Measurements from ENCODE around the gene ITSN2.
"Not testable (repeated sequence)": the region's sequence is repeated elsewhere in the genome, so short reads cannot be mapped to it uniquely, and the experiment has no call there.

Gene ITSN2

GRCh38 chr2:24360050-24360962 is at the start of gene ITSN2:
Gene ITSN2 (minus strand): TSS chr2:24360536. CDS start chr2:24328082, 32,454 bp downstream.
- peak; percentile 94 for DNase-seq

DNA sequence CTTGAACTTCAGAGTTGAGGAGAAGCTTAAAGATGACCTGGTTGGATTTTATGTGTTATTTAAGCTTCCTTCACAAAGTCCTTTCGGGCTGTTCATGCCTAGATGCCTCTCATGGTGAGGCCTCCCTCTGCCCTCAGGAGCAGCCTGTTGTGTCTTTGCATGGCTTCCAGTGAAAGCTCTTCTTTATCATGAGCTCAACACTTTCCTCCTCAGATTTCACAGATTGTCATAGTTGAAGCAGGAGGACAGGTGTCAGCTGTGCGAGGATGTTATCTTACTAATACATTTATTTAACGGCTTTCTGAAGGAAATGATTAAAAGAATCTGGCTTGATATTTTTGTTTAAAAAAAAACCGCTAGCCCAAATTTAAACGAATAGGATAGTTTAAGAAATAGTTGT is 48.8 kb upstream of the ITSN2 start:
- no peak for DNase-seq

DNA sequence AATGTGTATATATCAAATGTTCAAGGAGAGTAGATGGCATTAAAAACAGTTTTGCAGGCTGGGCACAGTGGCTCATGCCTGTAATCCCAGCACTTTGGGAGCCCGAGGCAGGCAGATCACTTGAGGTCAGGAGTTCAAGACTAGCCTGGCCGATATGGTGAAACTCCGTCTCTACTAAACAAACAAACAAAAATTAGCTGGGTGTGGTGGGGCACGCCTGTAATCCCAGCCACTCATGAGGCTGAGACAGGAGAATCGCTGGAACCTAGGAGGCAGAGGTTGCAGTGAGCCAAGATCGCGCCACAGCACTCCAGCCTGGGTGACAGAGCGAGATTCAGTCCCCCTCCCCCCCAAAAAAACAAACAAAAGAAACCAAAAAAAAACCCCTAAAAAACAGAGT is 48.4 kb upstream of the ITSN2 start:
- DNase-seq = not testable (repeated sequence)

GRCh38 chr2:24404491-24404921 is 44.2 kb upstream of the ITSN2 start:
- DNase-seq = no peak

GRCh38 chr2:24403832-24404212 is 43.5 kb upstream of the ITSN2 start:
- no peak for DNase-seq

DNA sequence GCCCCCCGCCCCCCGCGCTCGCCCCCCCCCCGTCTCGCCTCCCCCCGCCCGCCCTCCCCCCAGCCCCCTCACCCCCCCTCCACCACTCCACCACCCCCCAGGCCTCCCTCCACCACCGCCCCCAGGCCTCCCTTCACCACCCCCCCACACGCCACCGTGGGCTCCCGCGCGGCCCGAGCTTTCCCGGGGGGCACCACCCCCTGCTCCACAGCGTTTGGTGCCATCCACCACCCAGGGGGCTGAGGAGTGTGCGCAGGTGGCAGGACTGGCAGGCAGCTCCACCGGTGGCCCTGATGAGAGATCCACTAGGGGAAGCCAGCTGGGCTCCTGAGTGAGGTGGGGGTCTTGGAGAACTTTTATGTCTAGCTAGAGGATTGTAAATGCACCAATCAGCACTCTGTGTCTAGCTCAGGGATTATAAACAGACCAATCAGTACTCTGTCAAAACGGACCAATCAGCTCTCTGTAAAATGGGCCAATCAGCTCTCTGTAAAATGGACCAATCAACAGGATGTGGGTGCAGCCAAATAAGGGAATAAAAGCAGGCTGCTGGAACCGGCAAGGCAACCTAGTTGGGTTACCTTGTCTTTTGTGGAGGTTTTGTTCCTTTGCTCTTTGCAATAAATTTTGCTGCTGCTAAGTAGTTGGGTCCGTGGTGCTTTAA is 43.0 kb upstream of the ITSN2 start:
- no peak for DNase-seq

- no peak for DNase-seq
Observed at GRCh38 chr2:24402242-24403097, 42.1 kb upstream of the ITSN2 start.

GRCh38 chr2:24400207-24400907 is 40.0 kb upstream of the ITSN2 start:
- no peak for DNase-seq

DNA sequence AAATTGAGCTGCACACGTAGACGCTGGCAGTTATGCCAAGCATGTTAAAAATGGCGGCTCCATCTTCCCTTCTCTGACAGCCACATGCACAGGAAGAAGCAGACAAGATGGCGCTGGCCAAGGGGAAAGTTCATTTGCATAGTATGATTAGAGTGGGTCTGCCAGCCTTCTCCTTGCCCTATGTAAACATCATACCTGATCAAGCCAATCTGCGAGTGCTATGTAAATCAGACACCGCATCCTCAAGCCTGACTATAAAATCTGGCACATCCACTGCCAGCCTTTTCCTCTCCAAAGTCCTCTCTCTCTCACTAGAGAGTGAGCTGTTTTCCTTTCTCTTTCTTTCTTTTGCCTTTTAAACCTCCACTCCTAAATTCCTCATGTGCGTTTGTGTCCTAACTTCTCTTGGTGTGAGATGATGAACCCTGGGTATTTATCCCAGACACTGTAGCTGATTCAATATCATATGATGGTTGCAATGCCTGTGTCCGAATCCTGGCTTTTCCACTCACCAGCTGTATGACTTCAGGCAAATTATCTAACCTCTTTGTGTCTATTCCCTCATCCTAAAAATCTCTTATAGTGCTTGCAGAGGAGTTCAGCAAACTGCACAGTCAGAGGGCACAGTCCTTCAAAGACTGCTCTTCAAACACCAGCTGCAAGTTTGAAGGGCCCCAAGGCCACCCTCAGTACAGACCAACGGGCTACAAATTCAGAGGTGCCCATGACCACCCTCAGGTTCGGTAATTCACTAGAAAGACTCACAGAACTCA is 39.3 kb upstream of the ITSN2 start:
- no peak for DNase-seq

GRCh38 chr2:24394998-24395397 is 34.7 kb upstream of the ITSN2 start:
- DNase-seq = no peak

GRCh38 chr2:24392542-24393059 is 32.3 kb upstream of the ITSN2 start:
- DNase-seq = no peak

- DNase-seq = no peak
Observed at GRCh38 chr2:24385366-24385765, 25.0 kb upstream of the ITSN2 start.

GRCh38 chr2:24382363-24383073 is 22.2 kb upstream of the ITSN2 start:
- peak; percentile 82 for DNase-seq

DNA sequence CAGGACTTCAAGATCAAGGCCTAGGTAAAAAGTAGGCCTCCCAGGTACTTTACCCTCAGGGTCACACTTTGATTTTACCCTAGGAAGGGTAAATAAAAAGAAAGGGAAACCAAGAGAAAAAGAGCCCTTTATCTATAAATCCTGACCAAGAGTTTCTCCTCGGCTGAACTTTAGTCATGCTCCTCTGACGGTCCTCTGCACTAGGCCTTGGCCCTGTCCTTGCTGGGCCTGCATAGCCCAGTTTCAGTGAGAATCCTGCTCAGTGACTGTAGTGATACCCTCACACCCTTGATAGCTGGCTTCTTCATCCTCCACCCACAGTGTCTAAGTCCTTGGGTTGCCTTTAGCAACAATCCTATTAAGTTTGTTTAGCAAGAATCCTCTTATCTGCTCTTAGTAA is 20.5 kb upstream of the ITSN2 start:
- DNase-seq = no peak

DNA sequence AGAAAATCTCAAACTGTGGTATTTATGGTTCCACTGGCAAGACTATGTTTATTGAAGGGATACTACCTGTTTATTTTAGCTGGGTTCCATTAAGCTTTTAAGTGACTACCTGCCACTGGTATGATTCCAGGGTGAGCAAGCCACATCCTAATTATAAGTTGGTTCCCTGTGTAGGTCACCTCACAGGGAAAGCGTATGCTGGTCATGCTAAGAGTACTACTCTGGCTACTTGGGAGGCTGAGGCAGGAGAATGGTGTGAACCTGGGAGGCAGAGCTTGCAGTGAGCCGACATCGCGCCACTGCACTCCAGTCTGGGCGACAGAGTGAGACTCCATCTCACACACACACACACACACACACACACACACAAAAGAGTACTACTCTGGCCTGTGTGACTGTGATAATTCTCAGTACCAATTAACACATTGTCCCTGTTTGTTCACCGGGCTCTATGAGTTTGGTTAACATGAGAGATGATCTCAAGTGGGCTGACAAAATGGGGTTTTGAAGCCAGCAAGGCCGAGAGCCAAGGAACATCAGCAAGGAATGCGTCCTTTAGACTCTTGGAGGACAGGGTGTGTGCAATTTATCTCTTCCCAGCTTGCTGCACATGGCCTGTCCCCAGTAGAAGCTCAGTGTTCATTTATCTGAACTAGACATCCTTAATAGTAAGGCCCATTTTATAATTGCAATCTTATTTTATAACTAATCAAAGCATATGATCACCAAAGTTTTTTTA is 15.2 kb upstream of the ITSN2 start:
- no peak for DNase-seq

DNA sequence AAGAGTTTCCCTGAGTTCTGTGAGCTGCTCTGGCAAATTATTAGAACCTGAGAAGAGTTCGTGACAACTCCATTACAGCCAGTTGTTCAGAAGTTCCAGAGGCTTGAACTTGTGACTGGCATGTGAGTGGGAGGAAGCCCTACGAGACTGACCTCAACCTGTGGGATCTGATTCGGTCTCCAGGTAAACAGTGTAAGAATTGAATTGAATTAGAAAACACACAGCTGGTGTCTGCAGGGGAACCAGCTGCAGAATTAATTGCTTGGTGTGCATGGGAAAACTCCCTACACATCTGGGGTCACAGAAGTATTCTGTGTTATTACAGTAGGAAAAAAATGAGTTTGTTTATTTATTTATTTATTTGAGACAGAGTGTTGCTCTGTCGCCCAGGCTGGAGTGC is 14.0 kb upstream of the ITSN2 start:
- no peak for DNase-seq

DNA sequence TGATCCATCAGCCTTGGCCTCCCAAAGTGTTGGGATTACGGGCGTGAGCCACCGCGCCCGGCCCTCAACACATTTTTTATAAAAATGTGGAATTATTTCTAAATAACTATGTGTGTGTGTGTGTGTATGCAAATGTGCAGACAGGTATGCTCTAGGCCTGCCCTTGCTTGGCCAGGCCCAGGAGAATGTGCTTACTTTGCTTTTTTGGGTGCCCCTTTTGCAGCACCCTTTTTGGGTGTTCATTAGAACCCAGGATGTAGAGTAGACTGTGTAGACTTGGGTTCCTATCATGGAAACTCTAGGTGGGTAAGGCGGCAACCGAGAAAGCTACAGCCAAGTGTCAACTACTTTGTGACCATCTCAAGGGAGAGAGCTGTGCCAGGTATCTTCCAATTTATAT is 11.7 kb upstream of the ITSN2 start:
- DNase-seq = no peak

- DNase-seq = no peak
Observed at GRCh38 chr2:24365826-24366225, 5.5 kb upstream of the ITSN2 start.

DNA sequence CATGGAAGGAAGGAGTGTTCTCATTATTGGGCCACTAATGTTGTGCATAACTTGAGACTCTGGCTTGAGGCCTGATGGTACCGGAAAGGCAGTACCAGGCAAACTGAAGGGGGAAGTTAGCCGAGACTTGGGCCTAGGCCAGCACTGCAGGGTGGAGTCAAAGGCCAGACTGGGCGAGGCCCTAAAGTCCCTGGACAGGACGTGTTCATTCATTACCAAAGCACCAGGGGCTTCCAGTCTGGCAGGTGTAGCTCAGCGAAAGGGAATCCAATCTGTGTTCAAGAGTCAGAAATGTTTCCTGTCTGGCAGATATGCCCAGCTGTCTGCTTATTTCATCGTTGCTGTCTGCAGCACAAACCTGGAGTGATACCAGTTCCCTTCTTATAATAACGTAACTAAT is 4.7 kb upstream of the ITSN2 start:
- no peak for DNase-seq

DNA sequence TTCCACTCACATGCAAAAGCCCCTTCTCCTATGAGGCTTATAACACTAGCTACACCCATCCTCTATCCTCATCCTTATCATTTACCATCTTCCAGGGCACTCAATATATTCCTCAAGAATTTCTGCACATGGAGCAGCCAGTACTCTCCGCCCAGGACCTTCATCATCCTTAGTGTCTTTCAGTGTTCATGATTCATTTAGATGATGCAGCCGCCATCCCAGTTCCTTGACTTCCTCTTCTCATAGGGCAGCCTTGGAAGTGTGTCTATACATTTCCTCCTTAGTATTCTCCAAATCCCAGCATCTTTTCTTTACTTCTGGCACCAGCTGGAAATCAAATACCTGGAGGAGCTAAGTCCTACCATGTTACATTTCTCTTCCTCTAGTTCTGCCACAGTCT is 3.0 kb upstream of the ITSN2 start:
- DNase-seq = no peak

All from activated effector memory CD4-positive, alpha-beta T cell treated with anti-CD3 and anti-CD28 coated beads, Interleukin-2, amount 50 U/mL, for 16 hours (primary cell).